Astrocyte (in vitro differentiated cells and primary cell): Measurements from ENCODE around the gene NKAIN1. TPM values are rescaled to one million over a fixed set of nuclear protein-coding genes. Genes with fewer than 3 reads are reported as not detected.
A peak's percentile ranks its signal among the peaks of the same experiment; 100 is the strongest.
"Not testable (repeated sequence)": the region's sequence is repeated elsewhere in the genome, so short reads cannot be mapped to it uniquely, and the experiment has no call there.

Experiments used
- DNase-seq: peaks from one replicate; pipeline ENCODE4 v3.0.0-alpha.2; 2010; ENCODE audit warnings: low read depth
- FAIRE-seq: peaks from 2 replicates; lab custom pipeline; 2011; peaks lifted over from hg19 to GRCh38; lab: Jason Lieb, UNC
- H2AFZ ChIP-seq: 2 replicates; pipeline ENCODE4 v1.6.0; 2012; ENCODE audit warnings: low read depth, low read length, inconsistent platforms
- H3K27ac ChIP-seq: 2 replicates; pipeline ENCODE4 v1.5.1; 2011; ENCODE audit warnings: low read depth, low read length, inconsistent platforms
- H3K27me3 ChIP-seq: 2 replicates; pipeline ENCODE4 v1.6.0; 2011; ENCODE audit warnings: low read length, inconsistent platforms; ENCODE audit not compliant: insufficient read depth
- H3K36me3 ChIP-seq: 2 replicates; pipeline ENCODE4 v1.5.1; 2011; ENCODE audit warnings: low read length, inconsistent platforms; ENCODE audit not compliant: insufficient read depth
- H3K4me1 ChIP-seq: 2 replicates; pipeline ENCODE4 v1.5.1; 2011; ENCODE audit warnings: low read length, inconsistent platforms; ENCODE audit not compliant: insufficient read depth
- H3K4me2 ChIP-seq: 2 replicates; pipeline ENCODE4 v1.6.0; 2012; ENCODE audit warnings: low read length, inconsistent platforms
- H3K4me3 ChIP-seq: 2 replicates; pipeline ENCODE4 v1.5.1; 2011; ENCODE audit warnings: low read depth, mild to moderate bottlenecking, low read length, inconsistent platforms; ENCODE audit not compliant: insufficient read depth
- H3K79me2 ChIP-seq: 2 replicates; pipeline ENCODE4 v1.6.0; 2012; ENCODE audit warnings: mild to moderate bottlenecking, low read length, inconsistent platforms; ENCODE audit not compliant: insufficient read depth
- H3K9ac ChIP-seq: 2 replicates; pipeline ENCODE4 v1.6.0; 2012; ENCODE audit warnings: mild to moderate bottlenecking, low read length, inconsistent platforms
- H3K9me3 ChIP-seq: 2 replicates; pipeline ENCODE4 v1.5.1; 2012; ENCODE audit warnings: low read depth, mild to moderate bottlenecking, low read length, inconsistent platforms; ENCODE audit not compliant: insufficient read depth
- H4K20me1 ChIP-seq: 2 replicates; pipeline ENCODE4 v1.6.0; 2012; ENCODE audit warnings: low read length, inconsistent platforms; ENCODE audit not compliant: insufficient read depth
- H3K27ac Mint-ChIP-seq: one replicate; pipeline ENCODE4 v1.8.0; 2021; ENCODE audit warnings: mild to moderate bottlenecking, mixed read lengths; ENCODE audit not compliant: unreplicated experiment
- H3K27me3 Mint-ChIP-seq: one replicate; pipeline ENCODE4 v1.8.0; 2021; ENCODE audit warnings: low read depth, mixed read lengths; ENCODE audit not compliant: unreplicated experiment
- H3K36me3 Mint-ChIP-seq: one replicate; pipeline ENCODE4 v1.8.0; 2021; ENCODE audit warnings: low read depth, mixed read lengths; ENCODE audit not compliant: unreplicated experiment
- H3K4me1 Mint-ChIP-seq: one replicate; pipeline ENCODE4 v1.8.0; 2021; ENCODE audit warnings: low read depth, mixed read lengths; ENCODE audit not compliant: unreplicated experiment
- H3K4me3 Mint-ChIP-seq: one replicate; pipeline ENCODE4 v1.8.0; 2021; ENCODE audit warnings: mild to moderate bottlenecking, moderate library complexity, mixed read lengths; ENCODE audit not compliant: unreplicated experiment
- H3K9me3 Mint-ChIP-seq: one replicate; pipeline ENCODE4 v1.8.0; 2021; ENCODE audit warnings: mild to moderate bottlenecking, mixed read lengths; ENCODE audit not compliant: unreplicated experiment
- CTCF ChIP-seq: IDR thresholded peaks from 2 replicates; pipeline ENCODE4 v1.5.1; 2011; ENCODE audit warnings: low read depth, mild to moderate bottlenecking, inconsistent platforms, low read length, moderate library complexity; ENCODE audit not compliant: insufficient read depth
- EZH2 ChIP-seq: IDR thresholded peaks from 2 replicates; pipeline ENCODE4 v1.6.1; 2012; ENCODE audit warnings: mild to moderate bottlenecking, low read length, inconsistent platforms; ENCODE audit not compliant: insufficient read depth
- total RNA-seq: library from RNA; stranded (reverse); gene quantifications from 2 replicates; pipeline ENCODE4 v1.2.1, GENCODE V29; 2021

The NKAIN1 gene
- total RNA-seq, 1 donor from 2014 or later: 5.6 TPM

- H3K27ac Mint-ChIP-seq: no peak overlapping the region
- no peaks in the 10 kb centered on the region for H3K4me1 Mint-ChIP-seq
- Histone ChIP-seq H3K79me2 (no peaks in the 10 kb centered on the region), H3K27ac (no peak overlapping the region), H3K27me3 (peaks cover 10% of the 10 kb centered on the region), H3K4me3 (no peak overlapping the region), H4K20me1 (peaks cover 11% of the 10 kb centered on the region), H3K4me2 (peak overlapping the region; percentile 76), H3K4me1 (peaks cover 5% of the 10 kb centered on the region), H2AFZ (peak overlapping the region; percentile 18), H3K9me3 (no peaks in the 10 kb centered on the region), H3K9ac (no peak overlapping the region), H3K36me3 (no peaks in the 10 kb centered on the region)
- H3K36me3 Mint-ChIP-seq: no peaks in the 10 kb centered on the region
- TF ChIP-seq CTCF: peak; percentile 37
- peak; percentile 41 for TF ChIP-seq EZH2
- DNase-seq: no peak
- no peak for FAIRE-seq
- H3K27me3 Mint-ChIP-seq: peaks cover 15% of the 10 kb centered on the region
- peak overlapping the region; percentile 34 for H3K4me3 Mint-ChIP-seq
- no peaks in the 10 kb centered on the region for H3K9me3 Mint-ChIP-seq
Measured at GRCh38 chr1:31181515-31182343, 58.0 kb downstream of the NKAIN1 start.

GRCh38 chr1:31180338-31180737 lies 59.3 kb downstream of the NKAIN1 start:
- Mint-ChIP-seq H3K27me3 (peaks cover 15% of the 10 kb centered on the region), H3K36me3 (no peaks in the 10 kb centered on the region), H3K9me3 (no peaks in the 10 kb centered on the region), H3K27ac (no peak overlapping the region), H3K4me3 (no peak overlapping the region), H3K4me1 (no peaks in the 10 kb centered on the region)
- TF ChIP-seq EZH2 (no peak), CTCF (no peak)
- DNase-seq (no peak), FAIRE-seq (no peak)
- no peak overlapping the region for H3K4me3 ChIP-seq
- no peaks in the 10 kb centered on the region for H3K79me2 ChIP-seq
- H4K20me1 ChIP-seq: peaks cover 11% of the 10 kb centered on the region
- no peak overlapping the region for H3K4me2 ChIP-seq
- H2AFZ ChIP-seq: no peak overlapping the region
- peaks cover 7% of the 10 kb centered on the region for H3K27me3 ChIP-seq
- H3K27ac ChIP-seq: no peak overlapping the region
- no peaks in the 10 kb centered on the region for H3K9me3 ChIP-seq
- no peak overlapping the region for H3K9ac ChIP-seq
- peaks cover 5% of the 10 kb centered on the region for H3K4me1 ChIP-seq
- no peaks in the 10 kb centered on the region for H3K36me3 ChIP-seq

- not testable (repeated sequence) for H3K9ac ChIP-seq
Measured at GRCh38 chr1:31176291-31176690, 63.4 kb downstream of the NKAIN1 start.

More at GRCh38 chr1:31176291-31176690, 63.4 kb downstream of the NKAIN1 start:
- H3K9me3 ChIP-seq, H3K36me3 ChIP-seq, H2AFZ ChIP-seq, H3K4me1 Mint-ChIP-seq, H3K79me2 ChIP-seq, H3K27ac Mint-ChIP-seq, H3K4me1 ChIP-seq, H3K4me3 Mint-ChIP-seq, H4K20me1 ChIP-seq, H3K27me3 ChIP-seq, H3K4me3 ChIP-seq, H3K9me3 Mint-ChIP-seq, DNase-seq, H3K36me3 Mint-ChIP-seq, H3K27ac ChIP-seq, H3K4me2 ChIP-seq, FAIRE-seq: not testable (repeated sequence)
- H3K27me3 Mint-ChIP-seq: peaks cover 17% of the 10 kb centered on the region
